ENCODE data around the gene XBP1.

GRCh38 chr22:28799606-28800307, 612 bp downstream of the XBP1 start:
- no peak for TF ChIP-seq CTCF (IDR thresholded peaks at IDR 0.05)
- no peak for TF ChIP-seq POLR2A (IDR thresholded peaks at IDR 0.05)

All from testis (tissue), 2 donors.